Measurements from ENCODE around the gene CDK14.

GRCh38 chr7:91089382-91089963 is 493.4 kb downstream of the CDK14 start:
- peak; percentile 38 to 75 (median 48) for TF ChIP-seq CTCF (IDR thresholded peaks at IDR 0.05)
- TF ChIP-seq POLR2AphosphoS5 (IDR thresholded peaks at IDR 0.05), result no peak
- TF ChIP-seq POLR2A (IDR thresholded peaks at IDR 0.05), result no peak

All from upper lobe of left lung (tissue), 4 donors.